ENCODE results near the gene SETD2.
A peak's percentile ranks its signal among the peaks of the same experiment; 100 is the strongest.
"Not testable (repeated sequence)": the region's sequence is repeated elsewhere in the genome, so short reads cannot be mapped to it uniquely, and the experiment has no call there.

The SETD2 gene, protein sequence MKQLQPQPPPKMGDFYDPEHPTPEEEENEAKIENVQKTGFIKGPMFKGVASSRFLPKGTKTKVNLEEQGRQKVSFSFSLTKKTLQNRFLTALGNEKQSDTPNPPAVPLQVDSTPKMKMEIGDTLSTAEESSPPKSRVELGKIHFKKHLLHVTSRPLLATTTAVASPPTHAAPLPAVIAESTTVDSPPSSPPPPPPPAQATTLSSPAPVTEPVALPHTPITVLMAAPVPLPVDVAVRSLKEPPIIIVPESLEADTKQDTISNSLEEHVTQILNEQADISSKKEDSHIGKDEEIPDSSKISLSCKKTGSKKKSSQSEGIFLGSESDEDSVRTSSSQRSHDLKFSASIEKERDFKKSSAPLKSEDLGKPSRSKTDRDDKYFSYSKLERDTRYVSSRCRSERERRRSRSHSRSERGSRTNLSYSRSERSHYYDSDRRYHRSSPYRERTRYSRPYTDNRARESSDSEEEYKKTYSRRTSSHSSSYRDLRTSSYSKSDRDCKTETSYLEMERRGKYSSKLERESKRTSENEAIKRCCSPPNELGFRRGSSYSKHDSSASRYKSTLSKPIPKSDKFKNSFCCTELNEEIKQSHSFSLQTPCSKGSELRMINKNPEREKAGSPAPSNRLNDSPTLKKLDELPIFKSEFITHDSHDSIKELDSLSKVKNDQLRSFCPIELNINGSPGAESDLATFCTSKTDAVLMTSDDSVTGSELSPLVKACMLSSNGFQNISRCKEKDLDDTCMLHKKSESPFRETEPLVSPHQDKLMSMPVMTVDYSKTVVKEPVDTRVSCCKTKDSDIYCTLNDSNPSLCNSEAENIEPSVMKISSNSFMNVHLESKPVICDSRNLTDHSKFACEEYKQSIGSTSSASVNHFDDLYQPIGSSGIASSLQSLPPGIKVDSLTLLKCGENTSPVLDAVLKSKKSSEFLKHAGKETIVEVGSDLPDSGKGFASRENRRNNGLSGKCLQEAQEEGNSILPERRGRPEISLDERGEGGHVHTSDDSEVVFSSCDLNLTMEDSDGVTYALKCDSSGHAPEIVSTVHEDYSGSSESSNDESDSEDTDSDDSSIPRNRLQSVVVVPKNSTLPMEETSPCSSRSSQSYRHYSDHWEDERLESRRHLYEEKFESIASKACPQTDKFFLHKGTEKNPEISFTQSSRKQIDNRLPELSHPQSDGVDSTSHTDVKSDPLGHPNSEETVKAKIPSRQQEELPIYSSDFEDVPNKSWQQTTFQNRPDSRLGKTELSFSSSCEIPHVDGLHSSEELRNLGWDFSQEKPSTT (N-terminal part only)

DNA sequence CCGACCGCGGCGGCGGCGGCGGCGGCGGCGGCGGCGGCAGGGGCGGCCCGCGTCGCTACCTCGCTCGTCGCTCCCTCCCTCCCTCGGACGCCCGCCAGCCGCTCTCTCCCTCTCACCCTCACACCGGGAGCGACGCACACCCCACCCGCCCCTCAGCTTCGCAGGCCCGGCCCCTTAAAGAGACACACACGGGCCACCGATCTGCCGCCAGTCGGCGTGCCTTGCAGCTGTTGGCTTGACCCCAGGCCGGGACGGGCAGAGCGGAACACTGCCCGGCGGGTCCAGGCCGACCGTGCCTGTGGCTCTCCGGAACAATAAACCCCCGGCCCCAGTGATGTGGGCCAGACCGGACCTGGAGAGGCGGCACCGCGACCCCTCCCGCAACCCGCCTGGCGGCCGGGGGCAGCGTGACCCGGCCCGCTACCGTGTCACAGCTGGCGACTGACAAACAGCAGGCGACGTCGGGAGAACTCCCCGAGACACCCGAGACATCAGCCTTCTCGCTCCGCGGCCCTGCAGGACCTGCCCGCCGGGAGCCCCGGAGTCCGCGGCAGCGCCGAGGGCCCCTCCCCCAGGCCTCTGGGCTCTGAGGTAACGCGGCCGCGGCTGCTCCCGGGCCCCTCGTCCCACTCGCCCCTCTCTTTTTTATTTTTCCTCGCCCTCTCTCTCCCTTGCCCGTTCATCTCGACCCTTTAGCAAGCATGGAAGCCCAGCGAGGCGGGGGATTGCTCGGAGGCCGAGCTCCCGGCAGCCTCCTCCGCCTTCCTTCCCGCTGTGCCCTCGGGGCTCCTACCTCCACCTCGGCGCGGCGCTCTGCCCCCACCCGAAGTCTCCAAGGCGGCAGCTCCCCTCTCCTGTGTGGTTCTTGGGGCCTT is at the start of gene SETD2:
SETD2 (minus strand) TSS at position 107 of the 875 bp plus-strand sequence. CDS start 189 bp downstream, outside the sequence.
- DNase-seq, result peak; percentile 40 to 95 (median 87)

DNA sequence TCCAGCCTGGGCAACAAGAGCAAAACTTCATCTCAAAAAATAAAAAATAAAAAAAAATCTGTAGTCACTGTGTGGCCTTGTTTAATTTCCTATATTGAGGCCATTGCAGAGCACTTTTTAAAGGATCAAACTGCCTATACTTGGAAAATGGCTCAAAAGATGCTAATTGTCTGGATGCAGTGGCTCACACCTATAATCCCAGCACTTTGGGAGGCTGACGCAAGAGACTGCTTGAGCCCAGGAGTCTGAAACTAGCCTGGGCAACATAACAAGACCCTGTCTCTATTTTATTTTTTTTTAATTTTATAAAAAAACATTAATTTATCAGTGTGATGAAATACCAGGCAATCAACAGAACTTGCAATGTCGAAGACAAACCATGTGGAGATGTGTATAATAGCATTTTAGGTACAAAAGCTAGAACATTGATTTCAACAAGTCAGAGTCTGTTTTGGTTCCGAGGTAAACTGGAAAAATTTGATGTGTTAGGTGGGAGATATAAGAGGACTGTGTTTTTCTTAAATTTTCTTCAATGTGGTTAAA is 47.0 kb upstream of the SETD2 start:
- no peak for DNase-seq

DNA sequence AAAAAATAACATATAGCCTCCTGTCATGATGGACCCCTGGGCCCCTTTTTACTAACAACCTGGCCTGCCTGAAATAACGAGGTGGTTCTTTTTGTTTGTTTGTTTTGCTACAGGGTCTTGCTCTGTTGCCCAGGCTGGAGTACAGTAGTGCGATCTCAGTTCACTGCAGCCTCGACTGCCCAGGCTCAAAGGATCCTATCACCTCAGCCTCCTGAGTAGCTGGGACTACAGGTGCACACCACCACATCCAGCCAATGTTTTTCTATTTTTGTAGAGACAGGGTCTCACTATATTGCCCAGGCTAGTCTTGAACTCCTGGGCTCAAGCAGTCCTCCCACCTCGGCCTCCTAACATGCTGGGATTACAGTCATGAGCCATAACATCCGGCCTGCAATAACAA is 42.1 kb upstream of the SETD2 start:
- not testable (repeated sequence) for DNase-seq

DNA sequence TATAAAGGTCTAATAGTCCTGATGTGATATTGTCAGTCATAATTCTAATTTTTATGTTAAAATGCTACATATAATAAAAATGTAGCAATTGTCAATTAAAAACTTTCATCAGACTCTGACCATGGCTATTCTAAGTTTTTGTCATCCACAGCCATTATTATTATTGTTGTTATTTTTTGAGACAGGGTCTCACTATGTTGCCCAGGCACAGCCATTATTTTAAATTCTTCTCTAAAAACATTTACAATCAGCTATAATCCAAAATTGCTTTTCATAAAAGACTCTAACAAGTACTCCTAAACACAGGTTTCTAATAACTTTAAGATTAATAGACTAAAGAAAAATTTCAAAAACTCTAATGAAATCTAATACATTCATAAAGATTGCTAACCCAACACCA is 41.0 kb upstream of the SETD2 start:
- no peak for DNase-seq

DNA sequence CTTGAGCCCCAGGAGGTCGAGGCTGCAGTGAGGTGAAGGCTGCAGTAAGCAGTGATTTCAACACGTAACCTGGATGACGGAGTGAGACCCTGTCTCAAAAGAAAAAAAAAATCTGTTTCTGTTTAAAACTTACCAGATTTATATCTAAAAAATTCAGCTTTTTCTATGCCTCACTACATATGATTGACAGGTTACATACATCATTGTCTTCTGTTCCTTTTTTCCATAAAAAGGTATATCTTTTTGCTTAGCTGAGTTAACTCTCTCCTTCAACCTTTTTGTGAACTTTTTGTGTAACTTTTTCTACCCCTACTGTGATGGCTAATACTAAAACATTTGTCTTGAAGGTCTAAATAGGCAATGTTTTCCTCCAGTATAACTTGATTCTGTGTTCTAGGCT is 38.6 kb upstream of the SETD2 start:
- DNase-seq, result no peak

DNA sequence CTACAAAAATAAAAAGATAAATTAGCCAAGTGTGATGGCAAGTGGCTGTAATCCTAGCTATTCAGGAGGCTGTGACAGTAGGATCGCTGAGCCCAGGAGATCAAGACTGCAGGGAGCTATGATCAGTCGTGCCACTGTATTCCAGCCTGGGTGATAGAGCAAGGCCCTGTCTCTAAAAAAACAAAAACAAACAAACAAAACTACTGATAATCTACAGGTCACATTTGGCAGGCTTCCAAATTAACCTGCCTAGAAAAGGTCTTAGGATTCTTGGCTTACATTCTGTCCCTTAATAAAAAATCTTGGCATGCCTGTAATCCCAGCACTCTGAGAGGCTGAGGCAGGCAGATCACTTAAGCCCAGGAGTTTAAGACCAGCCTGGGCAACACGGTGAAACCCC is 33.4 kb upstream of the SETD2 start:
- DNase-seq, result no peak

DNA sequence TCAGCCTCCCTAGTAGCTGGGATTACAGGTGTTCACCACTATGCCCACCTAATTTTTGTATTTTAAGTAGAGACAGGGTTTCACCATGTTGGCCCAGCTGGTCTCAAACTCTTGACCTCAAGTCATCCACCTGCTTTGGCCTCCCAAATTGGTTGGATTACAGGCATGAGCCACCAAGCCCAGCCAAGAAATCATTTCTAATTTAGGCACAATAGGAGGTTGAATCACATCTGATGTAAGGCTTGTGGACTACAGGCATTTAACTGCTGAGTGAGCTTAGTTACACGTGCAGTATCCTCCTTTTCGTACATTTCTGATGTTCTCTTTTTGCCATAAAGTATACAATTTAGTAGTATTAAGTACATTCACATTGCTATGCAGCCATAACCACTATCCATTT is 31.1 kb upstream of the SETD2 start:
- DNase-seq, result no peak

DNA sequence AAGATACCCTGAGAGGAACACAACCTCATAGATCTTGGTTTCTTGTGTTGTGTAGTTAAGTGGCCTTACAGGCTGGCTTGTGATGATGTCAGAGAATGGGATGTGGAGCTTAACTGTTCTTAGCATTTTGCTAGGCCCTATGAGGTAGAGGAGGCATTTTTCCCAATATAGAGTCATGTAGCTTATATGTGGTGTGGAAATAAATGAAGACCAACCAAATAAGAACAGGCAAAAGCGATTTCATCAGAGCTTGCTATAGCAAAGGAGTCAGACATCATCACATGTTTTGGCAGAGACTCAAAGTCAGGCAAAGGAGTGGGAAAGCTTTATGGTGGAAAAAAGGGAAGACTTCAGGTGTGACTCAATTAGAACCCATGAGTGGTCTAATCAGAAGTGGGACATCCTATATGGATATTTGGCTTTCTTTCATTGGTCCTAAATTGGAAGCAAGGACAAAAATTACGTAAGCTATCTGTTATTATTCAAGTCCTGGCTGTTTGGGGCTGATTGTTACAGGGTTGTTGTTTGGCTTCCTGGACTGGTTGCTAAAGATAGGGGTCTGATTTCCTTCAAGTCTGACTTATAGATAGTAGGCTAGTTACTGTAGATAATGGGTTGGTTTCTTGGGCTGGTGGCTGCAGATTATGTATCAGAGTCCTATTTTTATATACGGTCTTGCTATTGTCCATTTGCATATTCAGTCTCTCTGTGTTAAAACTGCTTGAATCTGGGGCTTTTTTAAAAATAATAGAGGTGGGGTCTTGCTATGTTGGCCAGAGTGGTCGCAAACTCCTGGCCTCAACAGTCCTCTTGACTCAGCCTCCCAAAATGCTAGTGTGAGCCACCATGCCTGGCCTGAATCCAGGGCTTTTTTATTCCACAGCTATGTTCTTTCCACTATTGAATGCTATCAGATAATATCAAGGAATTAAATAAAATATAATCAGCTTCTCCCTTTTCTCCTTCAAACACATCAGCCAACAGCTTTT is 30.3 kb upstream of the SETD2 start:
- no peak for DNase-seq

DNA sequence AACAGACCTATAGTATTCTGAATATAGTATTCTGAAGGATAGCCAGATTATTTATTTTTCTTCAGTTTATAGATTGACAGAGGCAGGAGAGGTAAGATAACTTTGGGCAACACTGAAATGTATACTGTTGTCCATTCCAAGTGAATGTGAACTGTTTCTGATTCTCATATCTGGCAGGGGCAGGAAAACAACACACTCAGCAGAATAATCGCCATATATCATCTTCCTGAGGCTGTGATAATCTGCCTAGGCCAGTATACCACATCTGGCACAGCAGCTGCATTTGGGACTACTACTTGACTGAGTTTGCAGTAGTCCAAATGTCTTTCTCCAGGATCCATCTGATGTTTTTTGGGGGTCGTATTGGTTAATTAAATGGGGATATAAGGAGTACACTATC is 22.4 kb upstream of the SETD2 start:
- no peak for DNase-seq

DNA sequence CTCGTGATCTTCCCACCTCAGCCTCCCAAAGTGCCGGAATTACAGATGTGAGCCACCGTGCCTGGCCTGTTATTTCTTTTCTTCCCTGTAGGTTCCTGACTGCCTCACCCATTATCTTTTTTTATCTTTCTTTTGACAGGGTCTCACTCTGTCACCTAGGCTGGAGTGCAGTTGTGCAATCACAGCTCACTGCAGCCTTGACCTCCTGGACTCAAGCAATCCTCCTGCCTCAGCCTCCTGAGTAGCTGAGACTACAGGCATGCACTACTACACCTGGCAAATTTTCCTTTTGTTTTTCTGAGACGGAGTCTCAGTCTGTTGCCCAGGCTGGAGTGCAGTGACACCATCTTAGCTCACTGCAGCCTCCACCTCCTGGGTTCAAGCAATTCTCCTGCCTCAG is 17.8 kb upstream of the SETD2 start:
- not testable (repeated sequence) for DNase-seq

DNA sequence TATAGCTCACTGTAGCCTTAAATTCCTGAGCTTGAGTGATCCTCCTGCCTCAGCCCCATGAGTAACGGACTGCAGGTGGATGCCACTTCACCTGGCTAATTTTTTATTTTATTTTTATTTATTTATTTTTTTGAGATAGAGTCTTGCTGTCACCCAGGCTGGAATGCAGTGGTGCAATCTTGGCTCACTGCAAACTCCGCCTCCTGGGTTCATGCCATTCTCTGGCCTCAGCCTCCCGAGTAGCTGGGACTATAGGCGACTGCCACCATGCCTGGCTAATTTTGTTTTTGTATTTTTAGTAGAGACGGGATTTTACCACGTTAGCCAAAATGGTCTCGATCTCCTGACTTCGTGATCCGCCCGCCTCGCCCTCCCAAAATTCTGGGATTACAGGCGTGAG is 16.1 kb upstream of the SETD2 start:
- DNase-seq, result not testable (repeated sequence)

DNA sequence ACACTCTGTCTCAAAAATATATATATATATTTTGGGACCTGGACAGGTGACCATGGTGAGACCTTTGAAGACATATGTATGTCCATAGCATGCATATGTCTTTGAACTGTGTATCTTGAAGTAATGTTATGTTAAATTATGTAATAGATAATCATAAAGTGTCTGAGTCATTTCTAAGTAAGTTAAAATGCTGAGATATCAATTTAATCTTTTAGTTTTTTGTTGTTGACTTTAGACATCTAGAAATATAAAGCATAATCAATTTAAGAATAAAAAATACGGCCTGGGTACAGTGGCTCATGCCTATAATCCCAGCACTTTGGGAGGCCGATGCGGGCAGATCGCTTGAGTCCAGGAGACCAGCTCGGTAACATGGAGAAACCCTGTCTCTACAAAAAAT is 12.7 kb upstream of the SETD2 start:
- no peak for DNase-seq

DNA sequence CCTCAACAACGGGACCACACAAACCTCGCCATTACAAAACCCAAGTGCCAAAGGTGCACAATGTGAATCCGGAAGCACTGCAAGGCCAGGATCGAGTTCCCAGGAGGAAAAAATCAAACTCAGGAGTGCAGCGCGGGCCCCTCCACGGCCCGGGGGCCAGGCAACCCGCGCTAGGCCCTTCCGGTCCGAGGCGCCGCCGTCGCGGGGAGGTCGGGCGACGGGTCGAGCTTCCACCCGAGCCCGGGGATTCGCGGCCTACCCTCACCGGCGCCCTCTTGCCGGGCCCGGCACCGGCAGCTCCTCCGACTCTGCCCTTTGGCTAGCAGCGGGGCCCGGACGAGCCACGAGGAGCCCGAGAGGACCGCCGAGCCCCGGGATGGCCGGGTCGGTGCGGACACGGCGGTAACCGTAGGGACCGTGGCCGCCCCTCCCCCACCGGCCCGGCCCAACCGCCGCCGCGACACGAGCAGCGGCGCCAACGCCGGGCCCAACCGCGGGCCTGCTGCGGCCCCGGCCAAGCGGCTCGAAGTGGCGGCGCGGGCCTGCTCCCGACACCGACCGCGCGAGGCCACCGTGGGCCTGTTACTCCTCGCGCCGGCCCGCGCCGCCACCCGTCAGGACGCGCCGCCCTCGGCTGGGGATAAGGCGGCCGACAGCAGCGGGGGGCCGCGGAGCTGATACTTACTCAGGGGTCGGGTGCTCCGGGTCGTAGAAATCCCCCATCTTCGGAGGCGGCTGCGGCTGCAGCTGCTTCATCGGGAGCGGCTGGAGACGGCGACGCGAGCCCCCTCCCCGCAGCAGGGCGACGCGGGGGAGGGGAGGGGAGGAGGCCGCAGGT is 525 bp downstream of the SETD2 start:
- peak in 40 of 56 donors; percentile 7 to 77 (median 48) for DNase-seq

DNA sequence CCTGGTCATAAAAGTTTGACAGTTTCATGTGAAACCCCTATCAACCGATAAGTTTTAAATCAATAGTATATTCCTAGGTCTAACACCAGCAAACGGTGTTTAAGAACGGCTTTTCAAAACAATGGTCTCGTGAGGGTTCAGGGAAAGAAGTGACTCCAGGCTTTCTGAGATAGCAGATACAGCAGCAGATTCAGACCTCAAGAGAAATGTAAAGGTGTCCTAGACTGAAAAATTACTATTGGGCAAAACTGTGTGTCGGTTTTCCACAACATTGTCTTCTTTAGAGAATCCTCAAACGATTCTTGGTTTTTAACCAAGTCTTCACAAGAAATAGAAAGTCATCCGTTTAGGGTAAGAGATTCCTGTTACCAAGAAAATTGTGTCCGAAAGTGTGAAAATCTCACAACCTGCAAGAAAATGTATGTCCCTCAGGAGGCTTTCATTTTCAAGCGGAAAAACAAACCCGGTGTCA is 1.2 kb downstream of the SETD2 start:
- no peak for DNase-seq

DNA sequence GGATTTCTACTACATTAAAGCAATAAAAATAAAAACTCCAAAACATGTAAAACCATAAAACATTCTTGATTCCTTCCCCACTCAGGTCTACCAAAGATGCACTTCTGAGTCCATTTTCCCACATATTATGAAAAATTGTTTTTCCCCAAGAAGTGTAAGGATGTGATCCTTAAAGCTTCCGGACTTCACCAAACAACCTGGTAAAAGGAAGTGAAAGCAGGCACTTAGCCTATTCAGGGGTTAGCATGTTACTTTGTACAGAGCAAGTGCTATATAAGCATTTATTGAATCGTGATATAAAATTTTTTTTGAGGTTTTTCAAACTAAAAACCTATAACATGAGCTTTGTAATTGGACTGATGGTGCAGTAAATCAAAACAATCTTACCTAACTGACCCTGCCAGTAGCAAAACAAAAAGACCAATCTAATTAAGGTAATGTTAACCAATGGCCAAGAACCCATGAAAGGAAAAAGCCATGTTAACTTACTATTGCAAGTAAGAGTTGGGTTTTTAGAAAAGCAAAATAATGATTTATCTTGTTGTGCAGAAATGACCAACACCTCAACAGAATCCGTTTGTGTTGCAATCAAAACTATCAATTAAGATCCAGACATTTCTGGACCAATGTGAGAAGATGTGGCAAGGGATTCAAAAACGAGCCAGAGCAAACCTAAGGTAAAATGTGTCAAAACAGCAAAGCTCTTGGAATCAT is 1.8 kb downstream of the SETD2 start:
- DNase-seq, result no peak

DNA sequence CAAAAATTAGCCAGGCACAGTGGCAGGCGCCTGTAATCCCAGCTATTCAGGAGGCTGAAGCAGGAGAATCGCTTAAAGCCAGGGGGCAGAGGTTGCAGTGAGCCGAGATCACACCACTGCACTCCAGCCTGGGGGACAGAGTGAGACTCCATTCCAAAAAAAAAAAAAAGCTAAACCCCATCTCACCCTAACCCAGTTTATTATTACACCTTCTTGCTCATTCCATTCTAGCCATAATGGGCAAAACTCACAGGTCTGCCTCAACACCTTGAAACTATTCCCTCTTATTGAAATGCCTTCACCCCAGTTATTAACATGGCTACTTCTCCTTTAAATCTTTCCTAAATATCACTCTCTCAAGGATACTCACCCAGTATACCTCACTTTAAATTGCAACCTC is 4.1 kb downstream of the SETD2 start:
- DNase-seq, result no peak

DNA sequence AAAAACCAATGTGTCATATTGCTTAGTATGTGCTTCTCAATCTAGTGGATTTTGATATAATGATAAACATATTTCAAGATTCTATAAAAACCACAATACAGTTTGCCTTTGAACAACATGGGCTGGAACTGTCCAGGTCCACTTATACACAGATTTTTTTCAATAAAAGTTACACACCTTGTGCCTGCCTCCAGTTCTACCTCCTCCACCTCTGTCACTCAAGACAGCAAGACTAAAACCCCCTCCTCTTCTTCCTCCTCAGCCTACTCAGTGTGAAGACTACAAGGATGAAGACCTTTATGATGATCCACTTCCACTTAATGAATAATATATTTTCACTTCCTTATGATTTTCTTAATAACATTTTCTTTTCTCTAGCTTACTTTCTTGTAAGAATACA is 5.7 kb downstream of the SETD2 start:
- no peak for DNase-seq

All from amygdala (tissue), 56 donors.